Activated effector memory CD4-positive, alpha-beta T cell treated with Interleukin-2 at 50 U/mL for 16 hours (primary cell): ENCODE measurements around the gene CYREN.
"Not testable (repeated sequence)": the region's sequence is repeated elsewhere in the genome, so short reads cannot be mapped to it uniquely, and the experiment has no call there.

ENCODE experiments used
- DNase-seq: peaks from one replicate; pipeline ENCODE4 v3.0.0-alpha.2; 2020

The CYREN gene

GRCh38 chr7:135174941-135175340, 4.4 kb upstream of the CYREN start:
- no peak for DNase-seq

DNA sequence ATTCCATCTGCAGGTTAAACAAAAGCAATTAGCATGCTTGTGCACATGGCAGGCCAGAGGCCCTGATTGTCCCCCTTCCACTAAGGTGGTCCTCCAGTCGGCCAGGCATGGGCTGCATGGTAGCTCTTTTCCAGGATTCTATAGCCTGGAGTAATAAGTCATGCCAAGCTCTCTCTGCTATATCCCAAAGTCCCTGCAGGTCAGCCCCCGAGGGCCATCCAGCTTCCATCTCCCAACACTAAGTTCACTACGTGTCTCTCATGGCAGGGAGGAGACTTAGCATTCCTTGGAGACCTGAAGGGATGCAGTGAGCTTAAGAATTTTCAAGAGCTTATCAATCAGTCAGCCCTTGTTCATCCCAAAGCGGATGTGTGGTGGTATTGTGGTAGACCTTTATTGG, 3.4 kb upstream of the CYREN start:
- not testable (repeated sequence) for DNase-seq

GRCh38 chr7:135171581-135172291, 1.2 kb upstream of the CYREN start:
- DNase-seq = not testable (repeated sequence)

GRCh38 chr7:135170998-135171481, 533 bp upstream of the CYREN start:
- DNase-seq = not testable (repeated sequence)

DNA sequence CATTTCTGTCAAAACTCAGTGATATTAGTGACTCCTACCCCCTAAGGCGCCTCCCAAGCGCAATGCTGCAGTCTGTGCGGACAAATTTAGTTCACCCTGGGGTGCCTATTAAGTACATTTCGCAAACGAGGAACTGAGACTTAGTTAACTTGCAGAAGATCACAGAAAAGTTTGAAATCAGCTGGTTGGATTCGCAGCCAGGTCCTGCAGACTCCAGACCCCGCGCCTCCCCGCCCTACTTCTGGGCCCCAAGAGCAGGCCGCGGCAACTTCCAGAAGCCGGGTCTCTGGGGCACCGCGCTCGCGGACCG, 588 bp downstream of the CYREN start:
- no peak for DNase-seq

DNA sequence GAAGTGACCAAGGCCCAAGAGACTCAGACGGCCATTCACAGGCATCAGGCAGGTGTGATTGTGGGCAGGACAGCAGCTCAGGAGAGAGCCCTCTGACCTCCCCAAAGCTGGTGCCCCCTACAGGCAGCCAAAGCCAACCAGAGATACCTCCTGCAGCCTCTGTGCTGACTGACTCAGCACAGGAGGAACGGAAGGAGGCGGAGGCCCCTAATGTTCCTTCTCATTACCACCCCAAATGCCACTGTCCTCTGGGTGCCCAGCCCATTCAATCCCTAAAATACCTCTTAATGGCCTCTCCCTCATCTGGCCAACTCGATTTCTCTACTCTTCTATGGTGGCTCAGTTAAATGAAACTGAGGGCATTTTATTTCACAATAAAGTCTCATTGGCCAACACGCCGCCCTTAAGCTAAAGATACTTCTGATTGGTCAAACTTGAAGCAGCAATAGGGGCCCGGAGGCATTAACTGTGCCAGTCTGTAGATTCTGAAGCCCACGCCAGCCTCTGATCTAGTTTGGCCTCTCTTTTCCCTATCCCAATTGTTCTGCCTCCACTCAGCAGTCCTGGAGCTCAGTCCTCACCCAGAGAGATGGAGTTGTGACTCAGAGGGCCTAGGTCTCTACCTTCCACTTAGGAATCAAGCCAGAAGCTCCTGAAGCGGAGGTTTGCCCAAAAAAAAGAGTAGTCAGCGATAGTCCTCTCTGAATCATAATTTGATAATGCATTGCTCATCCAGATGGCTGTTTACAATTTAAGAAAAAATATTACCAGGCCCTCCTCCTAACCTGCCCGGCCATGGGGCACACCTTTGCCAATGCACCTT, 1.2 kb downstream of the CYREN start:
- DNase-seq = peak; percentile 46

- DNase-seq = no peak
Observed at GRCh38 chr7:135168489-135169140, 1.9 kb downstream of the CYREN start.

GRCh38 chr7:135168001-135168400, 2.5 kb downstream of the CYREN start:
- DNase-seq = no peak

DNA sequence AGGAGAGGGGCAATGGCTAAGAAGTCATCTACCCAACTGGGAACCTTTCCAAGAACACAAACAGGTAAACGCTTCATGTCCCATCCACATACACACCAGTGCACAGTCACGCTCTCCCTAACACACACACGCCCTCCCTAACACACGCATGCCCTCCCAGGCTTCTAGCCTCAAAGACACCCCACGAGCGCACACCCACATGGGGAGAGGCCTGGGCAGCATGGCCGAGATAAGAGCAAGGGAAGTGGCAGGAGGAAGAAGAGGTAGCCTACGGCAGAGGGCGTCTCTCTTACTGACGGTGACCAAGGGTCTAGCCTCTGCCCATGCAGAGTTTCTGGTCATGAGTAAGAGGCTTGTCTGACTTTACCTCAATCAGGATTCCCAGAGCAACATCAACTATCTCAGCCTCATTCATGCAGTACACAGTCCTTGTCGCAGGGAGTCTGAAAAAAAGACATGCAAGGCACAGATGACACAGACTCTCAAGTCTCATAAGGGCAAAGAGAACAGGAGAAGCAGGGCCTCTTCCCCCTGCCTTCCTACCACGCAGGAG, 3.1 kb downstream of the CYREN start:
- DNase-seq = no peak

GRCh38 chr7:135166338-135166990, 4.0 kb downstream of the CYREN start:
- no peak for DNase-seq

DNA sequence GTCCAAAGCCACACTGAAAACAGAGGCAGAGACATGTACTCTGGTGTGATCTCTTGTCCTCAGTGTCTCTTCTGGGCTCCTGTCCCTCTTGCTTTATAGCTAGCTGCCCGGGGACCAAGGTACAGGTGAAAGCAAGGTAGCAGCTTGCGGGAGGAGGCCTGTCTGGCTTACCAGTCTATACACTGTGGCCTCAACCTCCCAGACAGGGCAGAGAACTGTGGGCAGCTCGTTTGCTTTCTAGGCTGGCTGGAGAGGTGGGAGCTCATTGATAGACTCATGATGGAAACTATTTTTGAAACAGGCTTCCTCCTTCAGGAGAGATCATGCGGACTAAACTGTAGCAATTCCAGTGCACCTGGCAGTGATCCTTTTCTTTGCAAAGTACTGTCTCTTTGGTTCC, 4.6 kb downstream of the CYREN start:
- DNase-seq = no peak

GRCh38 chr7:135164357-135165061, 6.0 kb downstream of the CYREN start:
- DNase-seq = no peak

- no peak for DNase-seq
Observed at GRCh38 chr7:135162382-135163001, 8.0 kb downstream of the CYREN start.

DNA sequence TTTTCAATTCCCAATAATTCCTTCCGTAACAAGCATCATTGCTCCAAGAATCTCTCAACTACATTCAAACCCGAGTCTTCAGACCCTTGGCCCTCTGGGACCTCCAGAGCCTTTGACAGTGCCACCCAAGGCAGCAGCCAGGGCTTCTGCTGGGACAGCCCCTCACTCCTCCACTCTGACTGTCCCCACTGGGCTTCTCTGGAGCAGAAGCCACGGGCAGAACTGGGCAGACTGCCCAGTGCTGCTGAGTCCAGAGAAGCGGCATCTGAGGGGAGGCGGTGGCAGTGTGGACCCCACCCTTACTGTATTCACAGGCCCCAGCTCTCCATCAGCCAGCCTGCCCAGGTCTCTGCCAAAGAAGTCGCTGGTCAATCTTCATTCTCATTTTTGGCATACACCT, 8.8 kb downstream of the CYREN start:
- no peak for DNase-seq

DNA sequence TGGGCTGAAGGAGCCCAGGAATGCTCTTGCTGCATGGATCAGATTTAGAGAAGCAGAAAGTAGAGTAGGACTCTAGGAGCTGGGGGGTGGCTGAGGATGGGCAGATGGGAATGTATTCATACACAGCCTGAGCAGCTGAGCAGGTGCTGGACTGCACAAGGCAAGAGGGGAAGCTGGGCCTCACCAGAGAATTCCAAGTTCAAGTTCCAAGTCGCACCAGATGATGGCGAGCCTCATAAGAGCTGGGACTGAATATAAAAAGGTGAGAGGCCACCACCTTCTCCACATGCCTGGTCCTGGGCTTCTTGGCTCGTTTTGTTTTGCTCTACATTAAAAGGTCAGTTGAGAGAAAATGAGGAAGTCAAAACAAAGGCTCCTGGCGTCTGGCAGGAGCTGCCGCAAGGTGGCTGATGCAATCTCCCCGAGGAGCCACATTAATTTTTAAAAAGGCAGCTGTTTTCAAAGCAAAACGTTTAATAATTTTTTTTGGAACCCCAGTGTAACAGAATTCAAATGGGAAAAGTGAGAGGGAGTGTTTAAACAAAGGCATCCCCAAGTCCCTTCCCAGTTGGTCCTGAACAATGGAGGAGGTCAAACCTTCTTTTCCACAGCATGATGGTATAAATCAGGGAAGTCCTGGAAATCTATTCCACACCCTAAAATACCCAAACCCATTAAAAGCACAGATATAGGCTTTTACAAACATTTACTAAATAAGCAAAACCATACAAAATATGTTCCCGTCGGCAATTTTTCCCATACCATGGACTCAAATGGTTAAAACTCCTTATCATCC, 9.5 kb downstream of the CYREN start:
- no peak for DNase-seq

- DNase-seq = no peak
Observed at GRCh38 chr7:135160098-135160857, 10.2 kb downstream of the CYREN start.

GRCh38 chr7:135159359-135160085, 11.0 kb downstream of the CYREN start:
- DNase-seq = no peak

- no peak for DNase-seq
Observed at GRCh38 chr7:135158874-135159273, 11.6 kb downstream of the CYREN start.

- no peak for DNase-seq
Observed at GRCh38 chr7:135158141-135158655, 12.3 kb downstream of the CYREN start.
